KBM-7 (cell line): ENCODE results near the gene CXCL11.
A peak's percentile ranks its signal among the peaks of the same experiment; 100 is the strongest.
"Not testable (repeated sequence)": the region's sequence is repeated elsewhere in the genome, so short reads cannot be mapped to it uniquely, and the experiment has no call there.

Source experiments
- DNase-seq: peaks from one replicate; pipeline ENCODE4 v3.0.0-alpha.2; 2015
- in situ Hi-C: fragments of 300-500 bp; cut with MboI; formaldehyde crosslinking; loops from 2 replicates; pipeline ENCODE4 v1.14.3; 2020; ENCODE audit warnings: low sequenced_read_pairs, low pct_unique_long_range_greater_than_20kb, mixed read lengths

CXCL11 gene

GRCh38 chr4:76035799-76036380, at the start of gene CXCL11:
Gene CXCL11 (minus strand): TSS chr4:76036070. CDS start chr4:76035987, 83 bp downstream.
- no peak for DNase-seq
- in situ Hi-C loops: no loop called here

GRCh38 chr4:76084542-76084941, 48.7 kb upstream of the CXCL11 start:
- no peak for DNase-seq
- in situ Hi-C loops: no loop called here

GRCh38 chr4:76083386-76083988, 47.6 kb upstream of the CXCL11 start:
- in situ Hi-C loops: no loop called here
- no peak for DNase-seq

- DNase-seq: no peak
These were observed 42.3 kb upstream of the CXCL11 start for GRCh38 chr4:76078033-76078613.

GRCh38 chr4:76074993-76075600, 39.2 kb upstream of the CXCL11 start:
- in situ Hi-C loops: no loop called here
- DNase-seq: no peak

More at GRCh38 chr4:76078033-76078613, 42.3 kb upstream of the CXCL11 start:
- in situ Hi-C loops: no loop called here

GRCh38 chr4:76074468-76074867, 38.6 kb upstream of the CXCL11 start, which contains the start of gene ART3:
Gene ART3 (plus strand): TSS chr4:76074709. CDS start chr4:76075890, 1,181 bp downstream.
- DNase-seq: no peak
- in situ Hi-C loops: no loop called here

- no peak for DNase-seq
- in situ Hi-C loops: no loop called here
These were observed 36.9 kb upstream of the CXCL11 start for GRCh38 chr4:76072760-76073159.

GRCh38 chr4:76067652-76068286, 31.9 kb upstream of the CXCL11 start:
- in situ Hi-C loops: loop anchor here (10.0 kb wide), 1 partner anchor 73 kb away; the partner anchor contains the start of gene SDAD1
- DNase-seq: peak; percentile 76

GRCh38 chr4:76066546-76066945, 30.7 kb upstream of the CXCL11 start:
- in situ Hi-C loops: loop anchor here (10.0 kb wide), 1 partner anchor 72 kb away; the partner anchor contains the start of gene SDAD1
- no peak for DNase-seq

GRCh38 chr4:76061982-76062381, 26.1 kb upstream of the CXCL11 start:
- no peak for DNase-seq
- in situ Hi-C loops: loop anchor here (10.0 kb wide), 1 partner anchor 67 kb away; the partner anchor contains the start of gene SDAD1

GRCh38 chr4:76061421-76061820, 25.6 kb upstream of the CXCL11 start:
- in situ Hi-C loops: loop anchor here (10.0 kb wide), 1 partner anchor 67 kb away; the partner anchor contains the start of gene SDAD1

GRCh38 chr4:76060506-76060905, 24.6 kb upstream of the CXCL11 start:
- DNase-seq: no peak
- in situ Hi-C loops: loop anchor here (10.0 kb wide), 1 partner anchor 66 kb away; the partner anchor contains the start of gene SDAD1

More at GRCh38 chr4:76061421-76061820, 25.6 kb upstream of the CXCL11 start:
- no peak for DNase-seq

- in situ Hi-C loops: loop anchor here (10.0 kb wide), 1 partner anchor 65 kb away; the partner anchor contains the start of gene SDAD1
- no peak for DNase-seq
These were observed 23.9 kb upstream of the CXCL11 start for GRCh38 chr4:76059750-76060149.

GRCh38 chr4:76058888-76059426, 23.1 kb upstream of the CXCL11 start:
- DNase-seq: no peak
- in situ Hi-C loops: no loop called here

GRCh38 chr4:76058302-76058701, 22.4 kb upstream of the CXCL11 start:
- DNase-seq: no peak
- in situ Hi-C loops: no loop called here

GRCh38 chr4:76055421-76055820, 19.6 kb upstream of the CXCL11 start:
- DNase-seq: no peak
- in situ Hi-C loops: no loop called here

- in situ Hi-C loops: no loop called here
- DNase-seq: no peak
These were observed 19.1 kb upstream of the CXCL11 start for GRCh38 chr4:76055016-76055415.

- in situ Hi-C loops: no loop called here
- no peak for DNase-seq
These were observed 17.9 kb upstream of the CXCL11 start for GRCh38 chr4:76053730-76054129.

- in situ Hi-C loops, DNase-seq: not testable (repeated sequence)
These were observed 14.7 kb upstream of the CXCL11 start for GRCh38 chr4:76050560-76051050.
